K562 (cell line): ENCODE results near the gene SRPK3.

ENCODE experiments used
- EP300 ChIP-seq: IDR thresholded peaks from 2 replicates; pipeline ENCODE4 v1.6.1; 2012; ENCODE audit warnings: low read length, improper control_type of control experiment
- GABPA ChIP-seq: fragments of 200-800 bp; sonication (Bioruptor generic); conservative IDR thresholded peaks from 2 replicates; pipeline ENCODE4 v1.6.1; 2016; ENCODE audit warnings: low read depth, missing genetic modification characterization, missing compliant biosample characterization
- TF ChIP-seq, protein P1 (sequence below): fragments of 450-650 bp; formaldehyde crosslinking; IDR thresholded peaks from 2 replicates; pipeline ENCODE4 v1.4.0; 2020; ENCODE audit warnings: mild to moderate bottlenecking, mixed read lengths
- TF ChIP-seq, protein P2 (sequence below), 3 experiments: IDR thresholded peaks in 2 of 3; conservative IDR thresholded peaks in 1 of 3; 2 replicates each; pipeline ENCODE4 v1.5.1; 2011 to 2012; ENCODE audit warnings: low read length in 3 of 3, mild to moderate bottlenecking in 3 of 3, control low read depth in 2 of 3, improper control_type of control experiment in 1 of 3, inconsistent platforms in 1 of 3, low read depth in 1 of 3, mixed read lengths in 1 of 3, moderate library complexity in 1 of 3; ENCODE audit not compliant: insufficient read depth in 2 of 3

DNA sequence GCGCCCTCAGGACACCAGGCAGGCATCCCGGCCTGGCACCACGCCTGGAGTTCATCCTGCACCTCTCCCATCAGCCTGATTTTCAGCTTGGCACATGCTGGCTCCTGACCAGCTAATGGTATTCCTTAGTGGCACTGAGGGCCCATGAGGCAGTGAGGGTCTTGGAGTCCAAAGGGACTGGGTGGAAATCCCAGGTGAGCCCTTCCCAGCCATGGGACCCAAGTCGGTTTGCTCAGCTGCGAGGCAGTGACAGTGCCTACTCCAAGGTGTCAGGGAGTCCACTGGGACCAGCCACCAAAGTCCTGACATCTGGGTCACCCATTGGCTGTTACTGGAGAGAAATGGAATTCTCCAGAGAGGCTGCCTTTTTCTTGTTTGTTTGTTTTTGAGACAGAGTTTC lies 18.5 kb downstream of the SRPK3 start:
- TF ChIP-seq, protein P1, sequence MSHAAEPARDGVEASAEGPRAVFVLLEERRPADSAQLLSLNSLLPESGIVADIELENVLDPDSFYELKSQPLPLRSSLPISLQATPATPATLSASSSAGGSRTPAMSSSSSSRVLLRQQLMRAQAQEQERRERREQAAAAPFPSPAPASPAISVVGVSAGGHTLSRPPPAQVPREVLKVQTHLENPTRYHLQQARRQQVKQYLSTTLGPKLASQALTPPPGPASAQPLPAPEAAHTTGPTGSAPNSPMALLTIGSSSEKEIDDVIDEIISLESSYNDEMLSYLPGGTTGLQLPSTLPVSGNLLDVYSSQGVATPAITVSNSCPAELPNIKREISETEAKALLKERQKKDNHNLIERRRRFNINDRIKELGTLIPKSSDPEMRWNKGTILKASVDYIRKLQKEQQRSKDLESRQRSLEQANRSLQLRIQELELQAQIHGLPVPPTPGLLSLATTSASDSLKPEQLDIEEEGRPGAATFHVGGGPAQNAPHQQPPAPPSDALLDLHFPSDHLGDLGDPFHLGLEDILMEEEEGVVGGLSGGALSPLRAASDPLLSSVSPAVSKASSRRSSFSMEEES (CRISPR knock-in tag) = no peak
- TF ChIP-seq, protein P2, sequence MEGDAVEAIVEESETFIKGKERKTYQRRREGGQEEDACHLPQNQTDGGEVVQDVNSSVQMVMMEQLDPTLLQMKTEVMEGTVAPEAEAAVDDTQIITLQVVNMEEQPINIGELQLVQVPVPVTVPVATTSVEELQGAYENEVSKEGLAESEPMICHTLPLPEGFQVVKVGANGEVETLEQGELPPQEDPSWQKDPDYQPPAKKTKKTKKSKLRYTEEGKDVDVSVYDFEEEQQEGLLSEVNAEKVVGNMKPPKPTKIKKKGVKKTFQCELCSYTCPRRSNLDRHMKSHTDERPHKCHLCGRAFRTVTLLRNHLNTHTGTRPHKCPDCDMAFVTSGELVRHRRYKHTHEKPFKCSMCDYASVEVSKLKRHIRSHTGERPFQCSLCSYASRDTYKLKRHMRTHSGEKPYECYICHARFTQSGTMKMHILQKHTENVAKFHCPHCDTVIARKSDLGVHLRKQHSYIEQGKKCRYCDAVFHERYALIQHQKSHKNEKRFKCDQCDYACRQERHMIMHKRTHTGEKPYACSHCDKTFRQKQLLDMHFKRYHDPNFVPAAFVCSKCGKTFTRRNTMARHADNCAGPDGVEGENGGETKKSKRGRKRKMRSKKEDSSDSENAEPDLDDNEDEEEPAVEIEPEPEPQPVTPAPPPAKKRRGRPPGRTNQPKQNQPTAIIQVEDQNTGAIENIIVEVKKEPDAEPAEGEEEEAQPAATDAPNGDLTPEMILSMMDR (IDR thresholded peaks at IDR 0.05 in 2 of 3, conservative IDR thresholded peaks at IDR 0.05 in 1 of 3; ENCODE audit: insufficient read depth in 2 of 3, low read depth in 1 of 3, low read length in 3 of 3) = no peak
- TF ChIP-seq GABPA (tag) = no peak
- TF ChIP-seq EP300 = no peak
